WTC11 (cell line): ENCODE results near the gene DPP9. TPM values are rescaled to one million over a fixed set of nuclear protein-coding genes. Genes with fewer than 3 reads are reported as not detected.

Source experiments
- ATAC-seq: fragments of 200-7000 bp; cut with Tn5 transposase; 2 replicates; pipeline ENCODE4 v1.10.0; 2021; ENCODE audit warnings: mild to moderate bottlenecking, moderate library complexity
- CTCF ChIA-PET: fragments of 300-600 bp; sonication (Branson Sonifier 250); formaldehyde crosslinking; loops from one replicate; lab custom pipeline; 2021; ENCODE audit warnings: antibody characterized with exemption; lab: Charles Lee
- POLR2A ChIA-PET: fragments of 350-600 bp; sonication (Branson Sonifier 250); formaldehyde crosslinking; loops from one replicate; lab custom pipeline; 2021; ENCODE audit warnings: antibody characterized with exemption; lab: Charles Lee
- DNase-seq: peaks from one replicate; pipeline ENCODE4 v3.0.0; 2021; ENCODE audit warnings: low spot score
- H3K27ac Mint-ChIP-seq: 2 replicates; pipeline ENCODE4 v1.8.0; 2021; ENCODE audit warnings: mixed read lengths
- H3K27me3 Mint-ChIP-seq: 2 replicates; pipeline ENCODE4 v1.8.0; 2021; ENCODE audit warnings: low read depth, mild to moderate bottlenecking, moderate library complexity, mixed read lengths
- H3K36me3 Mint-ChIP-seq: 2 replicates; pipeline ENCODE4 v1.8.0; 2021; ENCODE audit warnings: mixed read lengths
- H3K4me1 Mint-ChIP-seq: 2 replicates; pipeline ENCODE4 v1.8.0; 2022; ENCODE audit warnings: mixed read lengths
- H3K4me3 Mint-ChIP-seq: 2 replicates; pipeline ENCODE4 v1.8.0; 2021; ENCODE audit warnings: mild to moderate bottlenecking, moderate library complexity, mixed read lengths
- H3K9me3 Mint-ChIP-seq: 2 replicates; pipeline ENCODE4 v1.8.0; 2021; ENCODE audit warnings: mixed read lengths
- ATF1 ChIP-seq: sonication (generic); formaldehyde crosslinking; IDR thresholded peaks from 2 replicates; pipeline ENCODE4 v1.8.1; 2023; ENCODE audit warnings: mild to moderate bottlenecking, moderate library complexity, missing genetic modification reagents
- ATF2 ChIP-seq: sonication (generic); formaldehyde crosslinking; IDR thresholded peaks from 2 replicates; pipeline ENCODE4 v1.8.1; 2022; ENCODE audit warnings: low read depth, missing genetic modification reagents, borderline replicate concordance
- ATF3 ChIP-seq: sonication (generic); formaldehyde crosslinking; conservative IDR thresholded peaks from 2 replicates; pipeline ENCODE4 v1.8.1; 2022; ENCODE audit warnings: mild to moderate bottlenecking, missing genetic modification reagents
- ATF6 ChIP-seq: sonication (generic); formaldehyde crosslinking; IDR thresholded peaks from 2 replicates; pipeline ENCODE4 v1.8.1; 2023; ENCODE audit warnings: mild to moderate bottlenecking, missing genetic modification reagents
- CTCF ChIP-seq: fragments of 200-600 bp; IDR thresholded peaks from 2 replicates; pipeline ENCODE4 v1.8.0; 2022; ENCODE audit warnings: antibody characterized with exemption
- ESRRA ChIP-seq: sonication (generic); formaldehyde crosslinking; IDR thresholded peaks from 2 replicates; pipeline ENCODE4 v1.8.1; 2022; ENCODE audit warnings: mild to moderate bottlenecking, missing genetic modification reagents, borderline replicate concordance
- FOXP4 ChIP-seq: sonication (generic); formaldehyde crosslinking; IDR thresholded peaks from 2 replicates; pipeline ENCODE4 v1.8.0; 2022; ENCODE audit warnings: mild to moderate bottlenecking, missing genetic modification reagents
- GRHL2 ChIP-seq: fragments of 250-450 bp; sonication (Bioruptor Pico); IDR thresholded peaks from 2 replicates; pipeline ENCODE4 v1.8.0; 2022; ENCODE audit warnings: mild to moderate bottlenecking, moderate library complexity; ENCODE audit not compliant: insufficient replicate concordance, severe bottlenecking
- MAX ChIP-seq: sonication (generic); formaldehyde crosslinking; IDR thresholded peaks from 2 replicates; pipeline ENCODE4 v1.8.0; 2022; ENCODE audit warnings: mild to moderate bottlenecking, missing genetic modification reagents
- MLX ChIP-seq: sonication (generic); formaldehyde crosslinking; IDR thresholded peaks from 2 replicates; pipeline ENCODE4 v1.8.1; 2023; ENCODE audit warnings: mild to moderate bottlenecking, missing genetic modification reagents, moderate library complexity
- PREB ChIP-seq: sonication (generic); formaldehyde crosslinking; IDR thresholded peaks from 2 replicates; pipeline ENCODE4 v1.8.1; 2022; ENCODE audit warnings: mild to moderate bottlenecking, missing genetic modification reagents, moderate library complexity, borderline replicate concordance
- SOX15 ChIP-seq: fragments of 250-450 bp; sonication (Bioruptor Pico); IDR thresholded peaks from 2 replicates; pipeline ENCODE4 v1.9.0; 2021; ENCODE audit warnings: mild to moderate bottlenecking
- SP1 ChIP-seq: sonication (generic); formaldehyde crosslinking; conservative IDR thresholded peaks from 2 replicates; pipeline ENCODE4 v1.8.1; 2022; ENCODE audit warnings: missing genetic modification reagents
- TEAD1 ChIP-seq: sonication (generic); formaldehyde crosslinking; IDR thresholded peaks from 2 replicates; pipeline ENCODE4 v1.8.0; 2022; ENCODE audit warnings: mild to moderate bottlenecking, missing genetic modification reagents
- ZNF425 ChIP-seq: fragments of 250-450 bp; sonication (Bioruptor Pico); conservative IDR thresholded peaks from 2 replicates; pipeline ENCODE4 v1.9.0; 2021; ENCODE audit warnings: mild to moderate bottlenecking
- ZNF532 ChIP-seq: fragments of 250-450 bp; sonication (Bioruptor Pico); IDR thresholded peaks from 2 replicates; pipeline ENCODE4 v1.9.0; 2021; ENCODE audit warnings: mild to moderate bottlenecking, borderline replicate concordance
- ZSCAN18 ChIP-seq: fragments of 250-450 bp; sonication (Bioruptor Pico); IDR thresholded peaks from 2 replicates; pipeline ENCODE4 v2.1.2; 2022; ENCODE audit warnings: mild to moderate bottlenecking, moderate library complexity
- total RNA-seq: library from RNA; stranded (reverse); gene quantifications from 3 replicates; pipeline ENCODE4 v1.2.3, GENCODE V29; 2021

The DPP9 gene
- total RNA-seq, 1 experiment from 2014 or later = 52.9 TPM

- no peak for ATAC-seq
- CTCF ChIA-PET = interaction anchor here (1.5 kb wide), 1 partner anchor 28 kb away, joined by 4 read pairs; the partner anchor contains the start of gene FEM1A
- POLR2A ChIA-PET = no interaction called here
These were observed 39.4 kb upstream of the DPP9 start for GRCh38 chr19:4763021-4763420.

More at GRCh38 chr19:4763021-4763420, 39.4 kb upstream of the DPP9 start:
- no peak for DNase-seq
- Mint-ChIP-seq H3K27me3 (peaks cover 21% of the 10 kb centered on the region), H3K4me3 (no peak overlapping the region), H3K36me3 (no peaks in the 10 kb centered on the region), H3K9me3 (no peaks in the 10 kb centered on the region), H3K27ac (no peak overlapping the region), H3K4me1 (peaks cover 6% of the 10 kb centered on the region)
- no peak for TF ChIP-seq TEAD1 (CRISPR knock-in tag)
- TF ChIP-seq ATF1 (CRISPR knock-in tag) = no peak
- TF ChIP-seq SP1 (CRISPR knock-in tag) = no peak
- no peak for TF ChIP-seq SOX15 (CRISPR knock-in tag)
- no peak for TF ChIP-seq ATF6
- TF ChIP-seq ZSCAN18 (CRISPR knock-in tag) = no peak
- TF ChIP-seq ATF2 = no peak
- TF ChIP-seq MAX (CRISPR knock-in tag) = no peak
- no peak for TF ChIP-seq PREB (CRISPR knock-in tag)
- TF ChIP-seq CTCF = no peak
- no peak for TF ChIP-seq ZNF532
- TF ChIP-seq FOXP4 = no peak
- no peak for TF ChIP-seq MLX (CRISPR knock-in tag)
- TF ChIP-seq ZNF425 (CRISPR knock-in tag) = no peak
- no peak for TF ChIP-seq GRHL2
- no peak for TF ChIP-seq ESRRA (CRISPR knock-in tag)
- TF ChIP-seq ATF3 (CRISPR knock-in tag) = no peak
